Measurements from ENCODE around the gene UCK2. TPM values are rescaled to one million over a fixed set of nuclear protein-coding genes. Genes with fewer than 3 reads are reported as not detected.
A peak's percentile ranks its signal among the peaks of the same experiment; 100 is the strongest.

Gene UCK2
- total and polyA plus RNA-seq, 9 of the 15 experiments (the other 6 are each of a cell fraction or from before 2014, with no cell fraction given), result 71.6 to 145 (median 95.8) TPM

GRCh38 chr1:165828669-165829329, 1.4 kb downstream of the UCK2 start (continued):
- peak; percentile 39; the same call in 1 of the 2 replicates for TF ChIP-seq CBX1 (IDR thresholded peaks at IDR 0.05; ENCODE audit: low read depth)
- TF ChIP-seq HMBOX1 (IDR thresholded peaks at IDR 0.05), result 0 out of 2 replicates have a peak, but pooled peaks have one; percentile 13
- TF ChIP-seq RHOXF2B (CRISPR knock-in tag; conservative IDR thresholded peaks at IDR 0.05), result no peak
- TF ChIP-seq CEBPG (CRISPR knock-in tag; IDR thresholded peaks at IDR 0.05), result no peak
- no peak for TF ChIP-seq CEBPG (tag; conservative IDR thresholded peaks at IDR 0.05 in 1 of 2, IDR thresholded peaks at IDR 0.05 in 1 of 2)
- TF ChIP-seq ZBTB33 (CRISPR knock-in tag; IDR thresholded peaks at IDR 0.05), result no peak
- TF ChIP-seq RBM14 (IDR thresholded peaks at IDR 0.05; ENCODE audit: borderline replicate concordance, insufficient read depth, low read depth, low read length), result no peak
- TF ChIP-seq KAT7 (CRISPR knock-in tag; IDR thresholded peaks at IDR 0.05; ENCODE audit: borderline replicate concordance), result peak; percentile 72; the same call in 1 of the 2 replicates
- no peak for TF ChIP-seq IFI16 (CRISPR knock-in tag; IDR thresholded peaks at IDR 0.05)
- TF ChIP-seq ETV1 (tag; conservative IDR thresholded peaks at IDR 0.05; ENCODE audit: low read depth), result no peak; the same call in 1 of the 2 replicates
- no peak for TF ChIP-seq CBFA2T2 (conservative IDR thresholded peaks at IDR 0.05)
- TF ChIP-seq DDX20 (tag; IDR thresholded peaks at IDR 0.05; ENCODE audit: low read depth), result no peak
- no peak for TF ChIP-seq NBN (IDR thresholded peaks at IDR 0.05; ENCODE audit: low read depth)
- TF ChIP-seq RBM34 (IDR thresholded peaks at IDR 0.05; ENCODE audit: borderline replicate concordance, insufficient read depth, low read length), result no peak
- TF ChIP-seq TOE1 (IDR thresholded peaks at IDR 0.05; ENCODE audit: borderline replicate concordance), result no peak
- TF ChIP-seq TOE1 (CRISPR knock-in tag; IDR thresholded peaks at IDR 0.05; ENCODE audit: borderline replicate concordance, low read depth), result no peak
- TF ChIP-seq NELFE (IDR thresholded peaks at IDR 0.05; ENCODE audit: insufficient read depth, insufficient read length), result no peak
- TF ChIP-seq NR3C1 (CRISPR knock-in tag; IDR thresholded peaks at IDR 0.05), result no peak
- TF ChIP-seq ZNF780A (CRISPR knock-in tag; IDR thresholded peaks at IDR 0.05), result no peak
- TF ChIP-seq PRPF4 (IDR thresholded peaks at IDR 0.05; ENCODE audit: insufficient read depth, low read depth, low read length, poor library complexity, severe bottlenecking), result no peak
- TF ChIP-seq ZNF445 (CRISPR knock-in tag; IDR thresholded peaks at IDR 0.05; ENCODE audit: low read depth), result 0 out of 2 replicates have a peak, but pooled peaks have one; percentile 34
- TF ChIP-seq MECOM (CRISPR knock-in tag; IDR thresholded peaks at IDR 0.05), result no peak
- peak; percentile 35 for TF ChIP-seq BRD9 (IDR thresholded peaks at IDR 0.05; ENCODE audit: low read depth, partially characterized antibody)
- no peak for TF ChIP-seq PHF20 (IDR thresholded peaks at IDR 0.05; ENCODE audit: partially characterized antibody)
- peak in 1 of 2 experiments; percentile 14; a peak in 1 of 4 replicates for TF ChIP-seq NRF1 (conservative IDR thresholded peaks at IDR 0.05 in 1 of 2, IDR thresholded peaks at IDR 0.05 in 1 of 2)
- TF ChIP-seq PHF8 (IDR thresholded peaks at IDR 0.05; ENCODE audit: borderline replicate concordance, low read length), result no peak; the same call in 1 of the 2 replicates
- no peak for TF ChIP-seq MYBL2 (IDR thresholded peaks at IDR 0.05; ENCODE audit: low read depth)
- no peak for TF ChIP-seq MYBL2 (CRISPR knock-in tag; IDR thresholded peaks at IDR 0.05; ENCODE audit: borderline replicate concordance)

Measured in K562 (cell line).